HK-2 (cell line): ENCODE data around the gene SPTBN4.

Experiments used
- DNase-seq: peaks from one replicate; pipeline ENCODE4 v3.0.0-alpha.2; 2018; ENCODE audit not compliant: unreplicated experiment

The SPTBN4 gene

GRCh38 chr19:40565910-40566495 lies 99.2 kb downstream of the SPTBN4 start:
- no peak for DNase-seq

GRCh38 chr19:40567040-40567749 lies 100.4 kb downstream of the SPTBN4 start:
- DNase-seq = no peak

- DNase-seq = no peak
Observed at GRCh38 chr19:40567750-40568494, 101.1 kb downstream of the SPTBN4 start.

GRCh38 chr19:40570313-40571004 lies 103.7 kb downstream of the SPTBN4 start:
- DNase-seq = peak; percentile 100

- DNase-seq = no peak
Observed at GRCh38 chr19:40571005-40571318, 104.2 kb downstream of the SPTBN4 start.

- no peak for DNase-seq
Observed at GRCh38 chr19:40571831-40572495, 105.2 kb downstream of the SPTBN4 start.

GRCh38 chr19:40575326-40575725 lies 108.5 kb downstream of the SPTBN4 start:
- DNase-seq = no peak

GRCh38 chr19:40576151-40576584 lies 109.4 kb downstream of the SPTBN4 start:
- no peak for DNase-seq

- peak; percentile 96 for DNase-seq
Observed at GRCh38 chr19:40576585-40577451, 110.0 kb downstream of the SPTBN4 start, which contains the start of gene SHKBP1. TSS of gene SHKBP1 (plus strand) at chr19:40576873. CDS start at chr19:40576900, 27 bp downstream.

GRCh38 chr19:40578442-40578908 lies 111.7 kb downstream of the SPTBN4 start:
- DNase-seq = no peak

GRCh38 chr19:40580619-40581018 lies 113.8 kb downstream of the SPTBN4 start:
- DNase-seq = no peak

GRCh38 chr19:40581531-40581930 lies 114.7 kb downstream of the SPTBN4 start:
- no peak for DNase-seq

GRCh38 chr19:40582467-40582866 lies 115.7 kb downstream of the SPTBN4 start:
- no peak for DNase-seq

GRCh38 chr19:40583283-40583682 lies 116.5 kb downstream of the SPTBN4 start:
- DNase-seq = no peak

- peak; percentile 55 for DNase-seq
Observed at GRCh38 chr19:40584007-40584406, 117.2 kb downstream of the SPTBN4 start.

- peak; percentile 74 for DNase-seq
Observed at GRCh38 chr19:40585241-40585981, 118.6 kb downstream of the SPTBN4 start.

- DNase-seq = no peak
Observed at GRCh38 chr19:40585982-40586422, 119.2 kb downstream of the SPTBN4 start.

- DNase-seq = no peak
Observed at GRCh38 chr19:40586611-40587010, 119.8 kb downstream of the SPTBN4 start.

GRCh38 chr19:40588110-40588854 lies 121.5 kb downstream of the SPTBN4 start:
- peak; percentile 85 for DNase-seq
